ENCODE data around the gene TMEM203. TPM values are rescaled to one million over a fixed set of nuclear protein-coding genes. Genes with fewer than 3 reads are reported as not detected.

The TMEM203 gene
- total and polyA plus RNA-seq, 10 of the 15 experiments (the other 5 are each of a cell fraction or from before 2014, with no cell fraction given) = 7.2 to 68.1 (median 33.8) TPM

GRCh38 chr9:137247916-137248175 is 42.4 kb upstream of the TMEM203 start:
- Histone ChIP-seq H3K4me1 (ENCODE audit: control insufficient read depth, insufficient read depth, low read length) (peaks cover 15% of the 10 kb centered on the region), H3K9me3 (replicated peaks; ENCODE audit: control insufficient read depth, insufficient read depth, low read length) (no peaks in the 10 kb centered on the region), H3K36me3 (ENCODE audit: control insufficient read depth in 2 of 2, insufficient read depth in 2 of 2, low read length in 1 of 2) (peaks cover 6 to 7% of the 10 kb centered on the region in 2 experiments), H2AFZ (ENCODE audit: control insufficient read depth, low read depth, low read length) (no peak overlapping the region), H4K20me1 (ENCODE audit: control insufficient read depth, insufficient read depth) (no peaks in the 10 kb centered on the region), H3K4me3 (no peak overlapping the region), H3K27me3 (replicated peaks in 1 of 2; ENCODE audit: control insufficient read depth in 2 of 2, insufficient read depth in 2 of 2, low read length in 1 of 2) (no peaks in the 10 kb centered on the region), H3K4me2 (ENCODE audit: control insufficient read depth, insufficient read depth) (no peak overlapping the region), H3K79me2 (ENCODE audit: control insufficient read depth, insufficient read depth, low read length) (peaks cover 8% of the 10 kb centered on the region), H3K27ac (ENCODE audit: control insufficient read depth, insufficient read depth) (no peak overlapping the region), H3K9ac (ENCODE audit: control insufficient read depth, insufficient read depth, low read length) (no peak overlapping the region)
- ChIA-PET CTCF (no interaction called here), RAD21 (ENCODE audit: unreplicated experiment) (no interaction called here), POLR2A (interaction anchor here (0.6 kb wide), 1 partner anchor 15 kb away, joined by 3 read pairs; no protein-coding TSS in a partner anchor), SMC1A (ENCODE audit: uncharacterized antibody, unreplicated experiment) (no interaction called here)
- no TSS peak for BruUV-seq (replicated peaks)
- ATAC-seq (no peak), DNase-seq (ENCODE audit: low read depth, low spot score) (no peak), FAIRE-seq (no peak)
- intact Hi-C loops (cut with micrococcal nuclease; ENCODE audit: unreplicated experiment) (no loop called here), in situ Hi-C loops (cut with MboI) (no loop called here)
- 63% methylated on average over 6 of the region's 6 CpGs for WGBS (ENCODE audit: insufficient coverage, insufficient replicate concordance, low lambda C conversion rate, missing lambda C conversion rate)
- TF ChIP-seq REST (IDR thresholded peaks at IDR 0.05; ENCODE audit: low read depth, low read length) = no peak
- no peak for TF ChIP-seq ZBED1 (IDR thresholded peaks at IDR 0.05; ENCODE audit: borderline replicate concordance)
- no peak for TF ChIP-seq SUPT20H (IDR thresholded peaks at IDR 0.05; ENCODE audit: borderline replicate concordance, control insufficient read depth, low read depth, low read length)
- TF ChIP-seq, protein P1, sequence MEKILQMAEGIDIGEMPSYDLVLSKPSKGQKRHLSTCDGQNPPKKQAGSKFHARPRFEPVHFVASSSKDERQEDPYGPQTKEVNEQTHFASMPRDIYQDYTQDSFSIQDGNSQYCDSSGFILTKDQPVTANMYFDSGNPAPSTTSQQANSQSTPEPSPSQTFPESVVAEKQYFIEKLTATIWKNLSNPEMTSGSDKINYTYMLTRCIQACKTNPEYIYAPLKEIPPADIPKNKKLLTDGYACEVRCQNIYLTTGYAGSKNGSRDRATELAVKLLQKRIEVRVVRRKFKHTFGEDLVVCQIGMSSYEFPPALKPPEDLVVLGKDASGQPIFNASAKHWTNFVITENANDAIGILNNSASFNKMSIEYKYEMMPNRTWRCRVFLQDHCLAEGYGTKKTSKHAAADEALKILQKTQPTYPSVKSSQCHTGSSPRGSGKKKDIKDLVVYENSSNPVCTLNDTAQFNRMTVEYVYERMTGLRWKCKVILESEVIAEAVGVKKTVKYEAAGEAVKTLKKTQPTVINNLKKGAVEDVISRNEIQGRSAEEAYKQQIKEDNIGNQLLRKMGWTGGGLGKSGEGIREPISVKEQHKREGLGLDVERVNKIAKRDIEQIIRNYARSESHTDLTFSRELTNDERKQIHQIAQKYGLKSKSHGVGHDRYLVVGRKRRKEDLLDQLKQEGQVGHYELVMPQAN (conservative IDR thresholded peaks at IDR 0.05) = no peak
- no peak for TF ChIP-seq GABPA (IDR thresholded peaks at IDR 0.05; ENCODE audit: low read depth)
- TF ChIP-seq CREM (IDR thresholded peaks at IDR 0.05; ENCODE audit: low read depth) = no peak
- TF ChIP-seq, protein P2, sequence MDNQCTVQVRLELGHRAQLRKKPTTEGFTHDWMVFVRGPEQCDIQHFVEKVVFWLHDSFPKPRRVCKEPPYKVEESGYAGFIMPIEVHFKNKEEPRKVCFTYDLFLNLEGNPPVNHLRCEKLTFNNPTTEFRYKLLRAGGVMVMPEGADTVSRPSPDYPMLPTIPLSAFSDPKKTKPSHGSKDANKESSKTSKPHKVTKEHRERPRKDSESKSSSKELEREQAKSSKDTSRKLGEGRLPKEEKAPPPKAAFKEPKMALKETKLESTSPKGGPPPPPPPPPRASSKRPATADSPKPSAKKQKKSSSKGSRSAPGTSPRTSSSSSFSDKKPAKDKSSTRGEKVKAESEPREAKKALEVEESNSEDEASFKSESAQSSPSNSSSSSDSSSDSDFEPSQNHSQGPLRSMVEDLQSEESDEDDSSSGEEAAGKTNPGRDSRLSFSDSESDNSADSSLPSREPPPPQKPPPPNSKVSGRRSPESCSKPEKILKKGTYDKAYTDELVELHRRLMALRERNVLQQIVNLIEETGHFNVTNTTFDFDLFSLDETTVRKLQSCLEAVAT (IDR thresholded peaks at IDR 0.05) = no peak
- no peak for TF ChIP-seq NFXL1 (IDR thresholded peaks at IDR 0.05; ENCODE audit: borderline replicate concordance)
- no peak for TF ChIP-seq PBX3 (IDR thresholded peaks at IDR 0.05; ENCODE audit: insufficient replicate concordance, low read depth, low read length)
- TF ChIP-seq POLR2AphosphoS5 (IDR thresholded peaks at IDR 0.05; ENCODE audit: low read length) = no peak
- TF ChIP-seq NBN (IDR thresholded peaks at IDR 0.05) = no peak
- TF ChIP-seq, protein P3, sequence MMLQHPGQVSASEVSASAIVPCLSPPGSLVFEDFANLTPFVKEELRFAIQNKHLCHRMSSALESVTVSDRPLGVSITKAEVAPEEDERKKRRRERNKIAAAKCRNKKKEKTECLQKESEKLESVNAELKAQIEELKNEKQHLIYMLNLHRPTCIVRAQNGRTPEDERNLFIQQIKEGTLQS (IDR thresholded peaks at IDR 0.05; ENCODE audit: borderline replicate concordance, extremely low read depth, low read depth, low read length) = no peak
- no peak for TF ChIP-seq RCOR1 (conservative IDR thresholded peaks at IDR 0.05; ENCODE audit: low read depth, low read length)

Measured in GM12878 (cell line).